ENCODE results near the gene INPP4B. TPM values are rescaled to one million over a fixed set of nuclear protein-coding genes. Genes with fewer than 3 reads are reported as not detected.
"Not testable (repeated sequence)": the region's sequence is repeated elsewhere in the genome, so short reads cannot be mapped to it uniquely, and the experiment has no call there.

Gene INPP4B
- total and polyA plus RNA-seq, 2 donors from 2014 or later = 2.6 to 18.9 TPM

GRCh38 chr4:142812091-142812490, 34.0 kb downstream of the INPP4B start:
- no peak overlapping the region for H3K9ac ChIP-seq (ENCODE audit: low read length in 3 of 3)
- DNase-seq = no peak
- intact Hi-C loops (cut with DNase I) = no loop called here
- H3K27me3 ChIP-seq (ENCODE audit: control insufficient read depth, insufficient read depth, low read length) = no peaks in the 10 kb centered on the region
- H3K4me1 ChIP-seq (ENCODE audit: control insufficient read depth in 2 of 3, insufficient read depth in 2 of 3, low read depth in 1 of 3, low read length in 3 of 3) = no peaks in the 10 kb centered on the region
- H3K9me3 ChIP-seq (ENCODE audit: control insufficient read depth in 2 of 3, insufficient read depth in 1 of 3, low read length in 3 of 3) = no peaks in the 10 kb centered on the region
- no peak overlapping the region for H3K27ac ChIP-seq (ENCODE audit: low read depth in 2 of 2, low read length in 2 of 2)
- FAIRE-seq = no peak
- no peak overlapping the region for H3K4me3 ChIP-seq (ENCODE audit: low read length in 3 of 3)
- TF ChIP-seq, protein P1, sequence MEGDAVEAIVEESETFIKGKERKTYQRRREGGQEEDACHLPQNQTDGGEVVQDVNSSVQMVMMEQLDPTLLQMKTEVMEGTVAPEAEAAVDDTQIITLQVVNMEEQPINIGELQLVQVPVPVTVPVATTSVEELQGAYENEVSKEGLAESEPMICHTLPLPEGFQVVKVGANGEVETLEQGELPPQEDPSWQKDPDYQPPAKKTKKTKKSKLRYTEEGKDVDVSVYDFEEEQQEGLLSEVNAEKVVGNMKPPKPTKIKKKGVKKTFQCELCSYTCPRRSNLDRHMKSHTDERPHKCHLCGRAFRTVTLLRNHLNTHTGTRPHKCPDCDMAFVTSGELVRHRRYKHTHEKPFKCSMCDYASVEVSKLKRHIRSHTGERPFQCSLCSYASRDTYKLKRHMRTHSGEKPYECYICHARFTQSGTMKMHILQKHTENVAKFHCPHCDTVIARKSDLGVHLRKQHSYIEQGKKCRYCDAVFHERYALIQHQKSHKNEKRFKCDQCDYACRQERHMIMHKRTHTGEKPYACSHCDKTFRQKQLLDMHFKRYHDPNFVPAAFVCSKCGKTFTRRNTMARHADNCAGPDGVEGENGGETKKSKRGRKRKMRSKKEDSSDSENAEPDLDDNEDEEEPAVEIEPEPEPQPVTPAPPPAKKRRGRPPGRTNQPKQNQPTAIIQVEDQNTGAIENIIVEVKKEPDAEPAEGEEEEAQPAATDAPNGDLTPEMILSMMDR (IDR thresholded peaks at IDR 0.05; ENCODE audit: borderline replicate concordance, extremely low read depth, insufficient read depth) = no peak
- no peaks in the 10 kb centered on the region for H3K36me3 ChIP-seq (ENCODE audit: control insufficient read depth in 2 of 3, insufficient read depth in 3 of 3, low read length in 3 of 3)

- Histone ChIP-seq H3K9me3 (ENCODE audit: control insufficient read depth in 2 of 3, insufficient read depth in 1 of 3, low read length in 3 of 3) (no peaks in the 10 kb centered on the region), H3K4me1 (ENCODE audit: control insufficient read depth in 2 of 3, insufficient read depth in 2 of 3, low read depth in 1 of 3, low read length in 3 of 3) (no peaks in the 10 kb centered on the region), H3K9ac (ENCODE audit: low read length in 3 of 3) (no peak overlapping the region), H3K27me3 (ENCODE audit: control insufficient read depth, insufficient read depth, low read length) (no peaks in the 10 kb centered on the region), H3K4me3 (ENCODE audit: low read length in 3 of 3) (no peak overlapping the region), H3K36me3 (ENCODE audit: control insufficient read depth in 2 of 3, insufficient read depth in 3 of 3, low read length in 3 of 3) (no peaks in the 10 kb centered on the region), H3K27ac (ENCODE audit: low read depth in 2 of 2, low read length in 2 of 2) (no peak overlapping the region)
- FAIRE-seq = no peak
- intact Hi-C loops (cut with DNase I) = no loop called here
- DNase-seq = no peak
- TF ChIP-seq, protein P1 (IDR thresholded peaks at IDR 0.05; ENCODE audit: borderline replicate concordance, extremely low read depth, insufficient read depth) = no peak
Observed at GRCh38 chr4:142811034-142811433, 35.1 kb downstream of the INPP4B start.

- H3K27me3 ChIP-seq (ENCODE audit: control insufficient read depth, insufficient read depth, low read length) = no peaks in the 10 kb centered on the region
- H3K9ac ChIP-seq (ENCODE audit: low read length in 3 of 3) = no peak overlapping the region
- no peaks in the 10 kb centered on the region for H3K9me3 ChIP-seq (ENCODE audit: control insufficient read depth in 2 of 3, insufficient read depth in 1 of 3, low read length in 3 of 3)
- FAIRE-seq = no peak
- TF ChIP-seq, protein P1 (IDR thresholded peaks at IDR 0.05; ENCODE audit: borderline replicate concordance, extremely low read depth, insufficient read depth) = no peak
- DNase-seq = no peak
- H3K4me3 ChIP-seq (ENCODE audit: low read length in 3 of 3) = no peak overlapping the region
- no peaks in the 10 kb centered on the region for H3K4me1 ChIP-seq (ENCODE audit: control insufficient read depth in 2 of 3, insufficient read depth in 2 of 3, low read depth in 1 of 3, low read length in 3 of 3)
- no peak overlapping the region for H3K27ac ChIP-seq (ENCODE audit: low read depth in 2 of 2, low read length in 2 of 2)
- H3K36me3 ChIP-seq (ENCODE audit: control insufficient read depth in 2 of 3, insufficient read depth in 3 of 3, low read length in 3 of 3) = no peaks in the 10 kb centered on the region
- intact Hi-C loops (cut with DNase I) = no loop called here
Observed at GRCh38 chr4:142809559-142809958, 36.5 kb downstream of the INPP4B start.

DNA sequence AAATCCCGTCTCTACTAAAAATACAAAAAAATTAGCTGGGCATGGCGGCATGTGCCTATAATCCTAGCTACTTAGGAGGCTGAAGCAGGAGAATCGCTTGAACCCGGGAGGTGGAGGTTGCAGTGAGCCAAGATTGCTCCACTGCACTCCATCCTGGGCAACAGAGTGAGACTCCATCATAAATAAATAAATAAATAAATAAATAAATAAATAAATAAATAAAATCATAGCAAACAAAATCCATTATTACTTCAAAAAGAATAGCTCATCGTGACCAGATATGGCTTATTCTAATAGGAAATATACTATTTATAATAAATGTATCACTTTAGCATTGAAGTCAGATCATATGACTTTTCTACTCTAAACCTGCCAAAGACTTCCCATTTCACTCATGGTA, 42.2 kb downstream of the INPP4B start:
- H3K9me3 ChIP-seq (ENCODE audit: control insufficient read depth in 2 of 3, insufficient read depth in 1 of 3, low read length in 3 of 3); H3K9ac ChIP-seq (ENCODE audit: low read length in 3 of 3); FAIRE-seq; intact Hi-C loops (cut with DNase I); H3K27me3 ChIP-seq (ENCODE audit: control insufficient read depth, insufficient read depth, low read length); H3K36me3 ChIP-seq (ENCODE audit: control insufficient read depth in 2 of 3, insufficient read depth in 3 of 3, low read length in 3 of 3); H3K4me1 ChIP-seq (ENCODE audit: control insufficient read depth in 2 of 3, insufficient read depth in 2 of 3, low read depth in 1 of 3, low read length in 3 of 3); DNase-seq; H3K27ac ChIP-seq (ENCODE audit: low read depth in 2 of 2, low read length in 2 of 2); H3K4me3 ChIP-seq (ENCODE audit: low read length in 3 of 3): not testable (repeated sequence)
